ENCODE data around the gene RNPEPL1.

Gene RNPEPL1

GRCh38 chr2:240597054-240597418 is 28.8 kb downstream of the RNPEPL1 start:
- TF ChIP-seq CTCF (IDR thresholded peaks at IDR 0.05; ENCODE audit: unreplicated experiment in 3 of 3): no peak
- no peaks in the 10 kb centered on the region for H3K27me3 Mint-ChIP-seq (ENCODE audit: low read depth)

GRCh38 chr2:240597419-240598181 is 29.3 kb downstream of the RNPEPL1 start:
- Mint-ChIP-seq H3K27ac (no peak overlapping the region), H3K4me1 (no peaks in the 10 kb centered on the region), H3K36me3 (ENCODE audit: low read depth) (peaks cover 6% of the 10 kb centered on the region), H3K4me3 (no peak overlapping the region), H3K27me3 (ENCODE audit: low read depth) (no peaks in the 10 kb centered on the region), H3K9me3 (no peaks in the 10 kb centered on the region)
- no peak for TF ChIP-seq CTCF (IDR thresholded peaks at IDR 0.05; ENCODE audit: unreplicated experiment in 3 of 3)

More at GRCh38 chr2:240597054-240597418, 28.8 kb downstream of the RNPEPL1 start:
- no peak overlapping the region for H3K27ac Mint-ChIP-seq
- no peaks in the 10 kb centered on the region for H3K4me1 Mint-ChIP-seq
- H3K9me3 Mint-ChIP-seq: no peaks in the 10 kb centered on the region
- H3K4me3 Mint-ChIP-seq: no peak overlapping the region
- H3K36me3 Mint-ChIP-seq (ENCODE audit: low read depth): peaks cover 6% of the 10 kb centered on the region

GRCh38 chr2:240598311-240598911 is 30.1 kb downstream of the RNPEPL1 start:
- TF ChIP-seq CTCF (IDR thresholded peaks at IDR 0.05; ENCODE audit: unreplicated experiment in 3 of 3): no peak
- Mint-ChIP-seq H3K4me1 (no peaks in the 10 kb centered on the region), H3K27ac (no peak overlapping the region), H3K36me3 (ENCODE audit: low read depth) (peaks cover 6% of the 10 kb centered on the region), H3K27me3 (ENCODE audit: low read depth) (no peaks in the 10 kb centered on the region), H3K4me3 (no peak overlapping the region), H3K9me3 (no peaks in the 10 kb centered on the region)

GRCh38 chr2:240599141-240599583 is 30.9 kb downstream of the RNPEPL1 start:
- H3K36me3 Mint-ChIP-seq (ENCODE audit: low read depth): peaks cover 6% of the 10 kb centered on the region
- TF ChIP-seq CTCF (IDR thresholded peaks at IDR 0.05; ENCODE audit: unreplicated experiment in 3 of 3): no peak
- H3K4me1 Mint-ChIP-seq: peaks cover under 1% of the 10 kb centered on the region
- H3K27me3 Mint-ChIP-seq (ENCODE audit: low read depth): no peaks in the 10 kb centered on the region
- H3K4me3 Mint-ChIP-seq: no peak overlapping the region
- no peak overlapping the region for H3K27ac Mint-ChIP-seq
- no peaks in the 10 kb centered on the region for H3K9me3 Mint-ChIP-seq

- Mint-ChIP-seq H3K27me3 (ENCODE audit: low read depth) (no peaks in the 10 kb centered on the region), H3K4me1 (peaks cover 8% of the 10 kb centered on the region), H3K36me3 (ENCODE audit: low read depth) (peaks cover 6% of the 10 kb centered on the region), H3K4me3 (no peak overlapping the region), H3K9me3 (no peaks in the 10 kb centered on the region), H3K27ac (no peak overlapping the region)
- no peak for TF ChIP-seq CTCF (IDR thresholded peaks at IDR 0.05; ENCODE audit: unreplicated experiment in 3 of 3)
Measured at GRCh38 chr2:240600451-240600961, 32.2 kb downstream of the RNPEPL1 start.
